Fibroblast of mammary gland (primary cell): Measurements from ENCODE around the gene CTNND2.

Experiments
- DNase-seq: peaks from one replicate; pipeline ENCODE4 v3.0.0-alpha.2; 2010; ENCODE audit warnings: low read depth
- H3K4me3 ChIP-seq: 2 replicates; pipeline ENCODE4 v1.5.1; 2011; ENCODE audit warnings: low read depth, mild to moderate bottlenecking, low read length, moderate library complexity; ENCODE audit not compliant: control insufficient read depth
- TF ChIP-seq, protein P1 (sequence below): conservative IDR thresholded peaks from 2 replicates; pipeline ENCODE4 v1.5.1; 2011; ENCODE audit warnings: low read depth, low read length, inconsistent platforms; ENCODE audit not compliant: control insufficient read depth, insufficient read depth

Gene CTNND2

GRCh38 chr5:11301171-11301570, 603.1 kb downstream of the CTNND2 start:
- no peak for DNase-seq
- no peak overlapping the region for H3K4me3 ChIP-seq
- TF ChIP-seq, protein P1, sequence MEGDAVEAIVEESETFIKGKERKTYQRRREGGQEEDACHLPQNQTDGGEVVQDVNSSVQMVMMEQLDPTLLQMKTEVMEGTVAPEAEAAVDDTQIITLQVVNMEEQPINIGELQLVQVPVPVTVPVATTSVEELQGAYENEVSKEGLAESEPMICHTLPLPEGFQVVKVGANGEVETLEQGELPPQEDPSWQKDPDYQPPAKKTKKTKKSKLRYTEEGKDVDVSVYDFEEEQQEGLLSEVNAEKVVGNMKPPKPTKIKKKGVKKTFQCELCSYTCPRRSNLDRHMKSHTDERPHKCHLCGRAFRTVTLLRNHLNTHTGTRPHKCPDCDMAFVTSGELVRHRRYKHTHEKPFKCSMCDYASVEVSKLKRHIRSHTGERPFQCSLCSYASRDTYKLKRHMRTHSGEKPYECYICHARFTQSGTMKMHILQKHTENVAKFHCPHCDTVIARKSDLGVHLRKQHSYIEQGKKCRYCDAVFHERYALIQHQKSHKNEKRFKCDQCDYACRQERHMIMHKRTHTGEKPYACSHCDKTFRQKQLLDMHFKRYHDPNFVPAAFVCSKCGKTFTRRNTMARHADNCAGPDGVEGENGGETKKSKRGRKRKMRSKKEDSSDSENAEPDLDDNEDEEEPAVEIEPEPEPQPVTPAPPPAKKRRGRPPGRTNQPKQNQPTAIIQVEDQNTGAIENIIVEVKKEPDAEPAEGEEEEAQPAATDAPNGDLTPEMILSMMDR = no peak

- no peak for DNase-seq
- TF ChIP-seq, protein P1 = no peak
- no peak overlapping the region for H3K4me3 ChIP-seq
These were observed 603.5 kb downstream of the CTNND2 start for GRCh38 chr5:11300736-11301135.

GRCh38 chr5:11298877-11299276, 605.4 kb downstream of the CTNND2 start:
- no peak overlapping the region for H3K4me3 ChIP-seq
- DNase-seq = no peak
- TF ChIP-seq, protein P1 = no peak

DNA sequence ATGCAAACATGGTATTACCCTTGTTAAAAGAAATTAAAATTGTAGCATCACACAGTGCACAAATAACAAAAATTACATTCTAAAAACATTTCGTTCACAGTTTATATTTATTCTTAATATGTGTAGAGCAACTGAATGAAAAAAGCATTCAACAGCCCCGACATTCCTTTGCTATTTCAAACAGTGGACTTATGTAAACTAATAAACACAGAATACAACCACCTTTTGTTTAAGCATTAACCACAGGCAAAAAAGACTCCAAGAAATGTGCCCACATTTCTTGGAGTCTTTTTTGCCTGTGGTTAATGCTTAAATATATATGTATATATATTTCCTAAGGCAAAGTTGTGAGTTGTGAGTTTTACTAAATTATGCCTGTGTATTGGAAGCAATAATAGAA, 610.7 kb downstream of the CTNND2 start:
- no peak for DNase-seq
- no peak overlapping the region for H3K4me3 ChIP-seq
- TF ChIP-seq, protein P1 = no peak

- TF ChIP-seq, protein P1 = no peak
- no peak for DNase-seq
- H3K4me3 ChIP-seq = no peak overlapping the region
These were observed 611.4 kb downstream of the CTNND2 start for GRCh38 chr5:11292648-11293356.

GRCh38 chr5:11289733-11290132, 614.5 kb downstream of the CTNND2 start:
- no peak for DNase-seq
- no peak overlapping the region for H3K4me3 ChIP-seq
- TF ChIP-seq, protein P1 = no peak
